ENCODE data around the gene MPV17.
"Not testable (repeated sequence)": the region's sequence is repeated elsewhere in the genome, so short reads cannot be mapped to it uniquely, and the experiment has no call there.

MPV17 gene

GRCh38 chr2:27323596-27324285 lies 844 bp upstream of the MPV17 start:
- no peak for DNase-seq (ENCODE audit: low read depth, low spot score)

- DNase-seq (ENCODE audit: low read depth, low spot score), result no peak
Observed at GRCh38 chr2:27322301-27322765, 564 bp downstream of the MPV17 start.

DNA sequence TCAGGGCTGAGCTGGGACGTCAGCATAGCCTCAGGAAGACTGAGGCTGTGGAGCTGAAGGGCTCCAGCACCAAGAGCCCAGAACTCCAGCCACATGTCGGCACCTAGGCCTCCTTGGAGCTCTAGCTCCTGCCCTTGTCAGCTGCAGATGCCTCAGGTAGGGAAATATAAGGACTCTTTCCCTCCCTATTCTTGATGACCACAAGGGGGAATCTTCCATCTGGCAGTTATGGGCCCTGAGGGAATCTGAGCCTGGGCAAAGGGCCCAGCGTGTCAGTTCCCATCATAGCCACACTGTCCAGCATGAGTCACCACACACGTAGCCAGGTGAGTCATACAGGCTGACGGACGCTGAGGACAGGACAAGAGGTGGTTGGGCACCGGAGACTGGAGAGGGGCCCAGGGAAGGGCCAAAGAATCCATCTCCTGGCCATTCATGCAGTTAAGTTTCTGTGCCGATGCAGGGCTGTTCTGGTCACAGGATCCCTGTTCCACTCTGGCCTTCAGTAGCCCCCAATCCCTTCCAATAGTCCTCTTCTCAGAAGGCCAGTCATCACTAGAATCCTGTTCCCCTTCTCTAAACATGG lies 1.8 kb downstream of the MPV17 start:
- peak; percentile 81 for DNase-seq (ENCODE audit: low read depth, low spot score)

- not testable (repeated sequence) for DNase-seq (ENCODE audit: low read depth, low spot score)
Observed at GRCh38 chr2:27319839-27320238, 3.1 kb downstream of the MPV17 start.

DNA sequence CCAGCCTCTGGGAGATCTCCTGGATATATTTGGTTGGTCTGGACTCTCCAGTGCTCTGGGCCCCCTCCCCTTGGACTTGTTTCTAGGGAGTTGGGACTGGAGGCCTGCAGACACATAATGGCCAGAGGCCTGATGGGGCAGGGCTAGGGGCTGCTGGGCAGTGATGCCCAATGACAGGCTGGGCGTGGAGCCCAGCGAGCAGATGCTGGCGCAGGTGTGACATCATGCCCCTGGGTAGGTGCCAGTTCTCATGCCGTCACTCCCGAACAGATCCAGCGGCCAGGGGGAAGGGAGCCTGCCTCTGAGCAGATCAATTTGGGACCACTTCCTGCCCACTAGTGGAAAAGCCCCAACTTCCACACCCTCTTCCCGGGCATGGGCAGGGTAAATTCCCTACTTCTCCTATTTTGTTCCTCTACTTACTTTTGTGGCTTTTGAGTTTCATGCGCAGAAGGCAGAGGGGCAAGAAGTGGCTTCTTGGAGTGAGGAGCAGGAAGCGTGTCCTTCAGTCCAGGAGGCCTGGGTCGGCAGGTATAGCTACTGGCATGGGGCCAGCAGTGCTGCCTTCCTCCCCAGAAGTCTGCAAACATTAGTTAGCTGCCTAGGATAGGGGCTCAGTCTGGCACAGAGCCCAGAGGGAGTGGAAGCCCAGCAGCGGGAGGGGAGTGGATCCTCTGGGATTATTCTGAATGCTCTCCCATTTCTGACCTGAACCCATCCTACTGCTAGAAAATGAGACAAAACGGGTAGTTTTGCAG lies 6.1 kb downstream of the MPV17 start:
- DNase-seq (ENCODE audit: low read depth, low spot score), result no peak

GRCh38 chr2:27315122-27315521 lies 7.8 kb downstream of the MPV17 start:
- DNase-seq (ENCODE audit: low read depth, low spot score), result no peak

GRCh38 chr2:27314709-27315108 lies 8.2 kb downstream of the MPV17 start:
- no peak for DNase-seq (ENCODE audit: low read depth, low spot score)

- no peak for DNase-seq (ENCODE audit: low read depth, low spot score)
Observed at GRCh38 chr2:27313882-27314645, 8.8 kb downstream of the MPV17 start.

GRCh38 chr2:27312152-27312551 lies 10.7 kb downstream of the MPV17 start:
- DNase-seq (ENCODE audit: low read depth, low spot score), result no peak

DNA sequence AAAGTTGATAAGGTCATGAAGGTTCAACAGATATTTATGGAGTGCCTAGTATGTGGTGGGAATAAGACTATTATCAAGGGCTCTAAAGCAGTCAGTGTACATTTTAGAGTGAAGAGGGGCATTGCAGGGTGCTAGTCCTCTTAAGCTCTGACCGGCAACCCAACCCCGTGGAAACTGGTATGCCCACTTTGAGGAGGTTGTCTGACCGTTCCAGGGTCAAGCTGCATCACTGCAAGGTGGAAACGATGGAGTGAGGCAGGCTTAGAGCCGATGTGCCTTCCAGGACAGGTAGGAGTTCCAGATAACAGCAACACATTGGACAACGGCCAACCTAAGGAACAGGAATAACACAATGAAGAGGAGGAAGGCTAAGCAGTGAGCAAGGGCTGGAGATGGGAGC lies 13.2 kb downstream of the MPV17 start:
- no peak for DNase-seq (ENCODE audit: low read depth, low spot score)

DNA sequence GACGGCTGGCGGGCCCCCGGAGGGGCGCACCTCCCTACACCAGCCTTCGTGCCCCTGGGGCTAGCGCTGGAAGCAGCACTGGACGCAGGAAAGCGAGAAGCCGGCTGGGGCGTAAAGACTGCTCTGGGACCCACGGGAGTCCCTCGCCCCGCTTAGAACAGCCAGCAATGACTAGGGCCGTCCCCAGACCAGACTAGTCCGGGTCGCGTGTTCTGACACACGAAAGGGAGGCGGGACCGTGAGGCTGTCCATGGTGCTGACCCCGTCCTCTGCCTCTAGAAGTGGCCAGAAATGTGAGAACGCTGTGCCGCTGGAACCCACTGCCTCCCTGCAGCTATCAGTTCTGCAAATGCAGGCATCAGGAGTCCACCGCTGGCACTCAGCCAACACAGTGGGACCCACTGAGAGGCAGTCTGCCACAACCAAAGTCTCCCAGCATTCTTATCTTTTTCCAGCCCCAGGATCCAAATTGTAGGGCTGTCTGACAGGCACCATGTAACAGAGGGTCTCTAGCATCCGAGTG lies 14.5 kb downstream of the MPV17 start, which contains the start of gene UCN:
UCN (minus strand) TSS at position 87 of the 523 bp plus-strand sequence. CDS start 550 bp downstream, outside the sequence.
- no peak for DNase-seq (ENCODE audit: low read depth, low spot score)

- DNase-seq (ENCODE audit: low read depth, low spot score), result no peak
Observed at GRCh38 chr2:27307545-27308358, 15.1 kb downstream of the MPV17 start.

- DNase-seq (ENCODE audit: low read depth, low spot score), result no peak
Observed at GRCh38 chr2:27307287-27307544, 15.7 kb downstream of the MPV17 start.

- DNase-seq (ENCODE audit: low read depth, low spot score), result no peak
Observed at GRCh38 chr2:27306573-27307286, 16.2 kb downstream of the MPV17 start.

GRCh38 chr2:27306136-27306535 lies 16.8 kb downstream of the MPV17 start:
- DNase-seq (ENCODE audit: low read depth, low spot score), result no peak

GRCh38 chr2:27305516-27305915 lies 17.4 kb downstream of the MPV17 start:
- no peak for DNase-seq (ENCODE audit: low read depth, low spot score)

- no peak for DNase-seq (ENCODE audit: low read depth, low spot score)
Observed at GRCh38 chr2:27304488-27305240, 18.2 kb downstream of the MPV17 start.

- no peak for DNase-seq (ENCODE audit: low read depth, low spot score)
Observed at GRCh38 chr2:27303093-27304025, 19.5 kb downstream of the MPV17 start.

Measured in brain pericyte (primary cell).